H1 (cell line): ENCODE data around the gene CDC42EP5. TPM values are rescaled to one million over a fixed set of nuclear protein-coding genes. Genes with fewer than 3 reads are reported as not detected.

Experiments
- CTCF ChIA-PET: fragments of 300-600 bp; sonication (Branson Sonifier 250); formaldehyde crosslinking; loops from one replicate; lab custom pipeline; 2021; ENCODE audit not compliant: partially characterized antibody; lab: Charles Lee
- POLR2A ChIA-PET: fragments of 300-600 bp; sonication (Branson Sonifier 250); formaldehyde crosslinking; loops from one replicate; lab custom pipeline; 2021; ENCODE audit warnings: inconsistent platforms; ENCODE audit not compliant: partially characterized antibody; lab: Charles Lee
- DNase-seq, 2 experiments: peaks; one replicate each; pipeline versions ENCODE4 v3.0.0 to v3.0.0-alpha.2; 2010 to 2022; ENCODE audit warnings: low spot score in 2 of 2, low read depth in 1 of 2, mixed read lengths in 1 of 2
- FAIRE-seq: peaks from 2 replicates; lab custom pipeline; 2011; peaks lifted over from hg19 to GRCh38; lab: Jason Lieb, UNC
- H2AFZ ChIP-seq: 2 replicates; pipeline ENCODE4 v1.8.1; 2012; ENCODE audit warnings: low read length, inconsistent platforms
- H2AK5ac ChIP-seq: 2 replicates; pipeline ENCODE4 v1.6.1; 2013; ENCODE audit warnings: low read depth, low read length
- H2BK120ac ChIP-seq: replicated peaks from 2 replicates; pipeline ENCODE3; 2013; ENCODE audit warnings: low read depth, low read length, inconsistent platforms
- H2BK12ac ChIP-seq: 2 replicates; pipeline ENCODE4 v1.6.1; 2013; ENCODE audit warnings: low read depth, low read length
- H2BK15ac ChIP-seq: 2 replicates; pipeline ENCODE4 v1.6.1; 2013; ENCODE audit warnings: low read length
- H2BK20ac ChIP-seq: 2 replicates; pipeline ENCODE4 v1.6.1; 2013; ENCODE audit warnings: low read length
- H2BK5ac ChIP-seq: 2 replicates; pipeline ENCODE4 v1.6.1; 2013; ENCODE audit warnings: low read depth, low read length
- H3K14ac ChIP-seq: 2 replicates; pipeline ENCODE4 v1.6.1; 2013; ENCODE audit warnings: inconsistent platforms; ENCODE audit not compliant: insufficient read length
- H3K18ac ChIP-seq: 2 replicates; pipeline ENCODE4 v1.6.1; 2013; ENCODE audit warnings: low read length; ENCODE audit errors: extremely low read depth
- H3K23ac ChIP-seq: 2 replicates; pipeline ENCODE4 v1.6.1; 2013; ENCODE audit warnings: inconsistent platforms; ENCODE audit not compliant: insufficient read length
- H3K23me2 ChIP-seq: 2 replicates; pipeline ENCODE4 v1.6.1; 2013; ENCODE audit warnings: low read depth, low read length
- H3K27ac ChIP-seq: 2 replicates; pipeline ENCODE4 v1.6.1; 2011; ENCODE audit warnings: low read depth, low read length, inconsistent platforms
- H3K27me3 ChIP-seq, 4 experiments: replicated peaks in 1 of 4; 1 replicate in 1 of 4; 2 replicates in 3 of 4; pipeline versions ENCODE4 v1.6.1 to v1.8.1; 2011 to 2013; ENCODE audit warnings: low read length in 3 of 4, mild to moderate bottlenecking in 3 of 4, inconsistent platforms in 2 of 4, mixed read lengths in 2 of 4, moderate library complexity in 1 of 4; ENCODE audit not compliant: control insufficient read depth in 3 of 4, insufficient read depth in 3 of 4; ENCODE audit errors: extremely low read depth in 1 of 4
- H3K36me3 ChIP-seq, 4 experiments: 2 replicates each; pipeline versions ENCODE4 v1.6.1 to v1.8.1; 2011 to 2013; ENCODE audit warnings: mild to moderate bottlenecking in 4 of 4, low read length in 3 of 4, moderate library complexity in 2 of 4, control low read depth in 1 of 4, inconsistent platforms in 1 of 4; ENCODE audit not compliant: insufficient read depth in 4 of 4, control insufficient read depth in 2 of 4
- H3K4ac ChIP-seq: replicated peaks from 2 replicates; pipeline ENCODE3; 2013; ENCODE audit warnings: low read length, low read depth, mixed read lengths, inconsistent platforms; ENCODE audit not compliant: insufficient read length
- H3K4me1 ChIP-seq, 4 experiments: replicated peaks in 1 of 4; 1 replicate in 1 of 4; 2 replicates in 3 of 4; pipeline versions ENCODE4 v1.6.1 to v1.8.1; 2011 to 2013; ENCODE audit warnings: low read length in 3 of 4, inconsistent platforms in 2 of 4, mixed read lengths in 1 of 4; ENCODE audit not compliant: insufficient read depth in 4 of 4, control insufficient read depth in 3 of 4
- H3K4me2 ChIP-seq, 2 experiments: 2 replicates each; pipeline versions ENCODE4 v1.6.1 to v1.8.1; 2011 to 2013; ENCODE audit warnings: low read depth in 2 of 2, low read length in 2 of 2, control low read depth in 1 of 2, inconsistent platforms in 1 of 2, mild to moderate bottlenecking in 1 of 2; ENCODE audit not compliant: insufficient read depth in 1 of 2
- H3K4me3 ChIP-seq, 4 experiments: fragments of 200-600, 300-600 bp in 1 of 4; sonication (generic), shearing (Covaris generic), sonication (Bioruptor Twin) in 1 of 4; 2 replicates each; pipeline versions ENCODE4 v1.5.1 to v1.8.1; 2011 to 2016; ENCODE audit warnings: low read length in 4 of 4, low read depth in 3 of 4, control low read depth in 2 of 4, inconsistent platforms in 2 of 4, mild to moderate bottlenecking in 2 of 4, mixed read lengths in 1 of 4, moderate library complexity in 1 of 4; ENCODE audit not compliant: insufficient read depth in 2 of 4; ENCODE audit errors: extremely low read depth in 1 of 4
- H3K56ac ChIP-seq: replicated peaks from 2 replicates; pipeline ENCODE3; 2013; ENCODE audit warnings: low read depth, mild to moderate bottlenecking, mixed read lengths, low read length, inconsistent platforms; ENCODE audit not compliant: insufficient read length
- H3K79me1 ChIP-seq: 2 replicates; pipeline ENCODE4 v1.6.1; 2013; ENCODE audit warnings: low read depth, low read length, control low read depth
- H3K79me2 ChIP-seq, 2 experiments: 2 replicates each; pipeline versions ENCODE4 v1.6.1 to v1.8.1; 2012 to 2013; ENCODE audit warnings: low read length in 2 of 2, mild to moderate bottlenecking in 2 of 2, inconsistent platforms in 1 of 2; ENCODE audit not compliant: insufficient read depth in 2 of 2, control insufficient read depth in 1 of 2
- H3K9ac ChIP-seq, 4 experiments: replicated peaks in 1 of 4; 1 replicate in 1 of 4; 2 replicates in 3 of 4; pipeline versions ENCODE4 v1.6.1 to v1.8.1; 2011 to 2013; ENCODE audit warnings: low read depth in 3 of 4, low read length in 3 of 4, control low read depth in 2 of 4, mild to moderate bottlenecking in 2 of 4, moderate library complexity in 2 of 4, inconsistent platforms in 1 of 4; ENCODE audit errors: extremely low read depth in 1 of 4
- H3K9me3 ChIP-seq, 2 experiments: 2 replicates each; pipeline versions ENCODE4 v1.6.1 to v1.8.1; 2012 to 2013; ENCODE audit warnings: mild to moderate bottlenecking in 2 of 2, moderate library complexity in 2 of 2, control low read depth in 1 of 2, inconsistent platforms in 1 of 2, low read depth in 1 of 2, low read length in 1 of 2, mixed read lengths in 1 of 2; ENCODE audit not compliant: insufficient read depth in 2 of 2
- H4K20me1 ChIP-seq, 2 experiments: replicated peaks in 1 of 2; 2 replicates each; pipeline versions ENCODE3 to v1.8.1; 2011 to 2013; ENCODE audit warnings: inconsistent platforms in 2 of 2, low read length in 2 of 2, mild to moderate bottlenecking in 1 of 2; ENCODE audit not compliant: insufficient read depth in 2 of 2, control insufficient read depth in 1 of 2
- H4K5ac ChIP-seq: 2 replicates; pipeline ENCODE4 v1.6.1; 2013; ENCODE audit warnings: low read length, low read depth, mixed read lengths, inconsistent platforms; ENCODE audit not compliant: insufficient read length
- H4K8ac ChIP-seq: 2 replicates; pipeline ENCODE4 v1.8.0; 2013; ENCODE audit warnings: mild to moderate bottlenecking, moderate library complexity, low read length, inconsistent platforms; ENCODE audit not compliant: insufficient read depth; ENCODE audit errors: extremely low read depth
- H4K91ac ChIP-seq: replicated peaks from 2 replicates; pipeline ENCODE3; 2013; ENCODE audit warnings: low read length, mixed read lengths, inconsistent platforms; ENCODE audit not compliant: insufficient read length
- ATF3 ChIP-seq: IDR thresholded peaks from 2 replicates; pipeline ENCODE4 v1.6.1; 2011; ENCODE audit warnings: low read depth, mild to moderate bottlenecking, low read length; ENCODE audit not compliant: insufficient read depth
- E2F6 ChIP-seq: IDR thresholded peaks from 2 replicates; pipeline ENCODE4 v1.6.1; 2012; ENCODE audit warnings: inconsistent platforms
- FOSL1 ChIP-seq: IDR thresholded peaks from 2 replicates; pipeline ENCODE4 v1.6.1; 2011; ENCODE audit warnings: mild to moderate bottlenecking, low read depth, low read length, moderate library complexity; ENCODE audit not compliant: insufficient read depth
- HDAC2 ChIP-seq, 2 experiments: fragments of 300-600 bp in 1 of 2; sonication (generic) in 1 of 2; IDR thresholded peaks; 2 replicates each; pipeline ENCODE4 v1.6.1; 2011 to 2012; ENCODE audit warnings: low read depth in 2 of 2, low read length in 2 of 2, mild to moderate bottlenecking in 2 of 2, moderate library complexity in 2 of 2, borderline replicate concordance in 1 of 2, inconsistent platforms in 1 of 2
- JUND ChIP-seq: IDR thresholded peaks from 2 replicates; pipeline ENCODE4 v1.6.1; 2011; ENCODE audit warnings: mild to moderate bottlenecking, improper control_type of control experiment, low read length
- KDM4A ChIP-seq: IDR thresholded peaks from one replicate; pipeline ENCODE4 v1.7.1; 2012; ENCODE audit warnings: low read depth, mild to moderate bottlenecking, moderate library complexity, low read length, inconsistent platforms; ENCODE audit not compliant: severe bottlenecking
- RAD21 ChIP-seq, 2 experiments: IDR thresholded peaks in 1 of 2; conservative IDR thresholded peaks in 1 of 2; 2 replicates each; pipeline ENCODE4 v1.6.1; 2011; ENCODE audit warnings: low read depth in 2 of 2, low read length in 2 of 2, improper control_type of control experiment in 1 of 2, inconsistent platforms in 1 of 2, mild to moderate bottlenecking in 1 of 2, moderate library complexity in 1 of 2
- TAF1 ChIP-seq: IDR thresholded peaks from 2 replicates; pipeline ENCODE4 v1.6.1; 2011; ENCODE audit warnings: mild to moderate bottlenecking, low read depth, low read length
- TBP ChIP-seq: IDR thresholded peaks from 2 replicates; pipeline ENCODE4 v1.6.1; 2011; ENCODE audit warnings: low read depth, low read length, improper control_type of control experiment
- TCF12 ChIP-seq: IDR thresholded peaks from 2 replicates; pipeline ENCODE4 v1.6.1; 2011; ENCODE audit warnings: low read depth, mild to moderate bottlenecking, low read length
- TEAD4 ChIP-seq: IDR thresholded peaks from 2 replicates; pipeline ENCODE4 v1.6.1; 2012; ENCODE audit warnings: low read depth, low read length, inconsistent platforms, mixed read lengths
- WGBS, 2 experiments: shearing (Covaris generic) in 1 of 2; methylation state at CpG; one replicate each; pipeline versions ENCODE4 v1.1.6 to v1.1.7; 2013 to 2015; ENCODE audit warnings: low lambda C conversion rate in 2 of 2, mixed read lengths in 2 of 2, inconsistent platforms in 1 of 2, low coverage in 1 of 2, missing lambda C conversion rate in 1 of 2; ENCODE audit not compliant: insufficient replicate concordance in 2 of 2, insufficient coverage in 1 of 2, insufficient read length in 1 of 2; ENCODE audit errors: extremely low coverage in 1 of 2, missing lambda C conversion rate in 1 of 2; 5-methylcytosine and 5-hydroxymethylcytosine counted together
- polyA plus RNA-seq, 7 experiments: library from polyadenylated mRNA; depleted of rRNA in 3 of 7; stranded (reverse) in 5 of 7; unstranded in 2 of 7; fragments of >200 nt in 5 of 7; fragments of 200-250 nt in 2 of 7; gene quantifications; 1 replicate in 5 of 7; 2 replicates in 1 of 7; 4 replicates in 1 of 7; pipeline versions ENCODE4 v1.2.1 to v1.2.3, GENCODE V29; 2011 to 2013; ENCODE audit warnings: missing spikeins in 2 of 7, mixed read lengths in 2 of 7
- total RNA-seq: library from RNA; stranded (reverse); fragmentation: NEBNext Ultra II Directional; extraction: Animal tissue kit (Norgen Biotek cat#: 25700); gene quantifications from 2 replicates; pipeline ENCODE4 v1.2.1, GENCODE V29; 2021

CDC42EP5 gene
- total and polyA plus RNA-seq, 2 of the 8 experiments (the other 6 are each of a cell fraction or from before 2014, with no cell fraction given): 1.8 to 2.1 TPM

GRCh38 chr19:54461210-54461609 lies 11.9 kb downstream of the CDC42EP5 start:
- no peak overlapping the region for H3K4ac ChIP-seq
- FAIRE-seq (no peak), DNase-seq (no peak)
- peak overlapping the region in 1 of 2 experiments; percentile 35; a peak in 1 of 4 replicates for H3K4me2 ChIP-seq
- no peak overlapping the region for H4K8ac ChIP-seq
- no peak for TF ChIP-seq E2F6
- no peak for TF ChIP-seq TCF12
- no peak for TF ChIP-seq JUND
- no peak for TF ChIP-seq FOSL1
- no peak for TF ChIP-seq KDM4A
- no peak for TF ChIP-seq TBP
- TF ChIP-seq ATF3: no peak
- no peak for TF ChIP-seq RAD21 (IDR thresholded peaks at IDR 0.05 in 1 of 2, conservative IDR thresholded peaks at IDR 0.05 in 1 of 2; ENCODE audit: low read depth in 2 of 2, low read length in 2 of 2)
- no peak for TF ChIP-seq HDAC2 (IDR thresholded peaks at IDR 0.05; ENCODE audit: borderline replicate concordance in 1 of 2, low read depth in 2 of 2, low read length in 2 of 2)
- TF ChIP-seq TAF1: no peak
- TF ChIP-seq TEAD4: no peak
- H3K36me3 ChIP-seq: peaks cover 21 to 43% (median 33%) of the 10 kb centered on the region in 4 experiments; a peak in 7 of 8 replicates
- no peak overlapping the region for H3K27ac ChIP-seq
- 90% methylated on average over 12 of the region's 27 CpGs; no CpG with 5 or more reads in 1 of the 2 experiments for WGBS, 2 experiments
- POLR2A ChIA-PET: interaction anchor here (1.0 to 6.7 kb wide), 7 partner anchors 11 to 278 kb away, joined by 3 to 129 read pairs (median 4); partner anchors contain the start of genes LENG8 and TTYH1
- CTCF ChIA-PET: interaction anchor here (1.2 to 2.0 kb wide), 2 partner anchors 23 to 35 kb away, joined by 3 to 13 read pairs; no protein-coding TSS in a partner anchor
- H3K79me2 ChIP-seq: peaks cover 0 to 4% of the 10 kb centered on the region in 2 experiments; a peak in 1 of 4 replicates
- H2BK20ac ChIP-seq: no peak overlapping the region
- H4K91ac ChIP-seq: no peak overlapping the region
- peaks cover 0 to 8% (median 5%) of the 10 kb centered on the region in 4 experiments; a peak in 5 of 7 replicates for H3K4me1 ChIP-seq
- H3K23me2 ChIP-seq: peaks cover 8% of the 10 kb centered on the region; the same call in 1 of the 2 replicates
- H4K5ac ChIP-seq: no peak overlapping the region
- no peak overlapping the region for H3K9ac ChIP-seq
- no peak overlapping the region for H3K14ac ChIP-seq
- no peak overlapping the region for H3K23ac ChIP-seq
- no peak overlapping the region for H3K56ac ChIP-seq
- no peak overlapping the region for H3K18ac ChIP-seq
- no peak overlapping the region for H2BK12ac ChIP-seq
- no peak overlapping the region for H2BK120ac ChIP-seq
- no peak overlapping the region for H2AK5ac ChIP-seq
- H3K9me3 ChIP-seq: no peaks in the 10 kb centered on the region
- no peak overlapping the region for H2BK15ac ChIP-seq
- peaks cover 0 to 8% (median 5%) of the 10 kb centered on the region in 4 experiments; a peak in 5 of 7 replicates for H3K27me3 ChIP-seq
- peaks cover 15% of the 10 kb centered on the region for H3K79me1 ChIP-seq
- H2BK5ac ChIP-seq: no peak overlapping the region
- H2AFZ ChIP-seq: no peak overlapping the region
- H4K20me1 ChIP-seq: peaks cover 4 to 37% of the 10 kb centered on the region in 2 experiments
- H3K4me3 ChIP-seq: no peak overlapping the region
